COLO668 (cell line): Measurements from ENCODE around the gene MB21D2.

Source experiments
- DNase-seq: peaks from one replicate; lab custom pipeline; 2025; ENCODE audit not compliant: unreplicated experiment; lab: John Stamatoyannopoulos, UW

MB21D2 gene

GRCh38 chr3:192894676-192895075 is 23.0 kb downstream of the MB21D2 start:
- no peak for DNase-seq

GRCh38 chr3:192892981-192893700 is 24.5 kb downstream of the MB21D2 start:
- no peak for DNase-seq

GRCh38 chr3:192890347-192891335 is 27.0 kb downstream of the MB21D2 start:
- no peak for DNase-seq

GRCh38 chr3:192889679-192890078 is 28.0 kb downstream of the MB21D2 start:
- DNase-seq: no peak

GRCh38 chr3:192888190-192888589 is 29.5 kb downstream of the MB21D2 start:
- no peak for DNase-seq

- no peak for DNase-seq
Observed at GRCh38 chr3:192887701-192888100, 30.0 kb downstream of the MB21D2 start.

- no peak for DNase-seq
Observed at GRCh38 chr3:192887047-192887446, 30.6 kb downstream of the MB21D2 start.

GRCh38 chr3:192884777-192885773 is 32.6 kb downstream of the MB21D2 start:
- DNase-seq: no peak

GRCh38 chr3:192883512-192883911 is 34.1 kb downstream of the MB21D2 start:
- no peak for DNase-seq

GRCh38 chr3:192881159-192881786 is 36.4 kb downstream of the MB21D2 start:
- no peak for DNase-seq

GRCh38 chr3:192880313-192880712 is 37.3 kb downstream of the MB21D2 start:
- DNase-seq: no peak

- DNase-seq: no peak
Observed at GRCh38 chr3:192879346-192880031, 38.2 kb downstream of the MB21D2 start.

GRCh38 chr3:192875971-192876565 is 41.6 kb downstream of the MB21D2 start:
- DNase-seq: no peak

- DNase-seq: no peak
Observed at GRCh38 chr3:192870822-192871221, 46.8 kb downstream of the MB21D2 start.

- DNase-seq: no peak
Observed at GRCh38 chr3:192869131-192870031, 48.3 kb downstream of the MB21D2 start.

- DNase-seq: no peak
Observed at GRCh38 chr3:192867645-192868044, 50.0 kb downstream of the MB21D2 start.

GRCh38 chr3:192866804-192867203 is 50.9 kb downstream of the MB21D2 start:
- no peak for DNase-seq

- DNase-seq: no peak
Observed at GRCh38 chr3:192864941-192865340, 52.7 kb downstream of the MB21D2 start.
